Liver (tissue), 9 donors: ENCODE results near the gene NR3C1. TPM values are rescaled to one million over a fixed set of nuclear protein-coding genes. Genes with fewer than 3 reads are reported as not detected.

ENCODE experiments used
- DNase-seq: peaks from one replicate; pipeline ENCODE4 v3.0.0-alpha.2; 2017; ENCODE audit warnings: low spot score
- H3K27ac ChIP-seq, 2 donors: one replicate each; pipeline ENCODE4 v1.7.0; 2013; ENCODE audit warnings: inconsistent platforms in 2 of 2, low read length in 2 of 2, control low read depth in 1 of 2, low read depth in 1 of 2, mild to moderate bottlenecking in 1 of 2
- H3K27me3 ChIP-seq, 4 donors: one replicate each; pipeline versions ENCODE4 v1.6.1 to v1.7.0; 2013; ENCODE audit warnings: low read length in 3 of 4, inconsistent platforms in 1 of 4, mild to moderate bottlenecking in 1 of 4, moderate library complexity in 1 of 4; ENCODE audit not compliant: control insufficient read depth in 4 of 4, insufficient read depth in 4 of 4
- H3K36me3 ChIP-seq, 4 donors: one replicate each; pipeline versions ENCODE4 v1.6.1 to v1.7.0; 2013; ENCODE audit warnings: low read length in 3 of 4, mild to moderate bottlenecking in 3 of 4, low read depth in 1 of 4, moderate library complexity in 1 of 4; ENCODE audit not compliant: control insufficient read depth in 4 of 4, insufficient read depth in 3 of 4
- H3K4me1 ChIP-seq, 4 donors: one replicate each; pipeline versions ENCODE4 v1.6.1 to v1.7.0; 2013; ENCODE audit warnings: low read length in 3 of 4, mild to moderate bottlenecking in 3 of 4, moderate library complexity in 1 of 4; ENCODE audit not compliant: control insufficient read depth in 4 of 4, insufficient read depth in 4 of 4
- H3K4me3 ChIP-seq, 3 donors: one replicate each; pipeline versions ENCODE4 v1.6.1 to v1.7.0; 2013; ENCODE audit warnings: low read length in 3 of 3, control low read depth in 1 of 3, low read depth in 1 of 3, mild to moderate bottlenecking in 1 of 3
- H3K9ac ChIP-seq, 2 donors: one replicate each; pipeline ENCODE4 v1.7.0; 2013; ENCODE audit warnings: low read length in 2 of 2, mild to moderate bottlenecking in 2 of 2, moderate library complexity in 2 of 2, control low read depth in 1 of 2, low read depth in 1 of 2
- H3K9me3 ChIP-seq, 4 donors: one replicate each; pipeline versions ENCODE4 v1.6.1 to v1.7.0; 2013; ENCODE audit warnings: low read length in 3 of 4; ENCODE audit not compliant: control insufficient read depth in 4 of 4
- ATF3 ChIP-seq: IDR thresholded peaks from 2 replicates; pipeline ENCODE4 v1.6.1; 2016; ENCODE audit warnings: antibody characterized with exemption
- CTCF ChIP-seq: fragments of 150-350 bp; IDR thresholded peaks from 2 replicates; pipeline ENCODE4 v1.5.1; 2017; ENCODE audit warnings: improper control_type of control experiment, low read depth, low read length; ENCODE audit not compliant: missing input control
- FOXA1 ChIP-seq: IDR thresholded peaks from 2 replicates; pipeline ENCODE4 v1.6.1; 2016; ENCODE audit warnings: antibody characterized with exemption
- FOXA2 ChIP-seq: IDR thresholded peaks from 2 replicates; pipeline ENCODE4 v1.6.1; 2016; ENCODE audit warnings: antibody characterized with exemption
- GABPA ChIP-seq, 2 donors: IDR thresholded peaks in 1 of 2; conservative IDR thresholded peaks in 1 of 2; 2 replicates each; pipeline ENCODE4 v1.6.1; 2016; ENCODE audit warnings: antibody characterized with exemption in 2 of 2, mild to moderate bottlenecking in 1 of 2, moderate library complexity in 1 of 2
- HNF4A ChIP-seq, 2 donors: conservative IDR thresholded peaks; 2 replicates each; pipeline ENCODE4 v1.6.1; 2016; ENCODE audit warnings: antibody characterized with exemption in 2 of 2, mild to moderate bottlenecking in 2 of 2
- HNF4G ChIP-seq: IDR thresholded peaks from 2 replicates; pipeline ENCODE4 v1.6.1; 2016; ENCODE audit warnings: antibody characterized with exemption
- JUND ChIP-seq, 2 donors: IDR thresholded peaks; 2 replicates each; pipeline ENCODE4 v1.6.1; 2016; ENCODE audit warnings: antibody characterized with exemption in 2 of 2
- MAX ChIP-seq: IDR thresholded peaks from 2 replicates; pipeline ENCODE4 v1.6.1; 2016; ENCODE audit warnings: antibody characterized with exemption
- NR2F2 ChIP-seq: IDR thresholded peaks from 2 replicates; pipeline ENCODE4 v1.6.1; 2016; ENCODE audit warnings: antibody characterized with exemption
- RAD21 ChIP-seq, 2 donors: IDR thresholded peaks; 2 replicates each; pipeline ENCODE4 v1.6.1; 2016; ENCODE audit warnings: antibody characterized with exemption in 2 of 2, mild to moderate bottlenecking in 2 of 2
- SP1 ChIP-seq: IDR thresholded peaks from 2 replicates; pipeline ENCODE4 v1.6.1; 2018; ENCODE audit warnings: antibody characterized with exemption, mild to moderate bottlenecking
- YY1 ChIP-seq: IDR thresholded peaks from 2 replicates; pipeline ENCODE4 v1.6.1; 2016; ENCODE audit warnings: antibody characterized with exemption, mild to moderate bottlenecking
- WGBS: extraction: QIAGEN DNeasy Blood & Tissue Kit; methylation state at CpG from one replicate; pipeline ENCODE4 v1.1.7; 2013; 5-methylcytosine and 5-hydroxymethylcytosine counted together
- polyA plus RNA-seq, 2 donors: library from polyadenylated mRNA; stranded (reverse) in 1 of 2; unstranded in 1 of 2; fragments of 200-250 nt in 1 of 2; fragments of >200 nt in 1 of 2; fragmentation: Nextera tagmentation in 1 of 2; extraction: Ambion mirVana in 1 of 2; gene quantifications; one replicate each; pipeline versions ENCODE4 v1.2.1 to v1.2.3, GENCODE V29; 2013 to 2015
- total RNA-seq, 2 donors: library from RNA; depleted of rRNA; stranded (reverse); fragments of >200 nt; gene quantifications; one replicate each; pipeline ENCODE4 v1.2.3, GENCODE V29; 2014
- donor health status: healthy.
- donor health status: healthy.
- donor health status: healthy.
- donor health status: healthy.
- donor health status: healthy.

Gene NR3C1
- total and polyA plus RNA-seq, 4 donors = 24.5 to 36.4 (median 29.0) TPM

- no peak for DNase-seq
- H3K27ac ChIP-seq = no peak overlapping the region
- no peaks in the 10 kb centered on the region for H3K9me3 ChIP-seq
- H3K36me3 ChIP-seq = no peaks in the 10 kb centered on the region
- no peaks in the 10 kb centered on the region for H3K27me3 ChIP-seq
- no peak overlapping the region for H3K4me3 ChIP-seq
- TF ChIP-seq GABPA (IDR thresholded peaks at IDR 0.05 in 1 of 2, conservative IDR thresholded peaks at IDR 0.05 in 1 of 2) (no peak), RAD21 (IDR thresholded peaks at IDR 0.05) (peak in 1 of 2 donors; percentile 68), ATF3 (no peak), FOXA2 (no peak), CTCF (no peak), FOXA1 (no peak), HNF4G (no peak)
- H3K9ac ChIP-seq = no peak overlapping the region
- H3K4me1 ChIP-seq = no peaks in the 10 kb centered on the region
These were observed 45.0 kb upstream of the NR3C1 start for GRCh38 chr5:143448518-143448917.

GRCh38 chr5:143447983-143448382, 44.5 kb upstream of the NR3C1 start:
- H3K9ac ChIP-seq = no peak overlapping the region
- DNase-seq = no peak
- no peak overlapping the region for H3K27ac ChIP-seq
- no peak overlapping the region for H3K4me3 ChIP-seq
- 92% methylated on average over 1 of the region's 1 CpG for WGBS
- TF ChIP-seq SP1 (no peak), JUND (IDR thresholded peaks at IDR 0.05) (no peak), NR2F2 (no peak), YY1 (no peak), HNF4A (conservative IDR thresholded peaks at IDR 0.05) (no peak), GABPA (IDR thresholded peaks at IDR 0.05 in 1 of 2, conservative IDR thresholded peaks at IDR 0.05 in 1 of 2) (no peak), FOXA2 (no peak), MAX (no peak), ATF3 (no peak), CTCF (no peak), HNF4G (no peak)
- no peaks in the 10 kb centered on the region for H3K36me3 ChIP-seq
- H3K9me3 ChIP-seq = no peaks in the 10 kb centered on the region
- H3K4me1 ChIP-seq = no peaks in the 10 kb centered on the region
- no peaks in the 10 kb centered on the region for H3K27me3 ChIP-seq
